ENCODE data around the gene DCAF17. TPM values are rescaled to one million over a fixed set of nuclear protein-coding genes. Genes with fewer than 3 reads are reported as not detected.

The DCAF17 gene
- polyA plus RNA-seq, 2 of the 4 experiments (the other 2 are of a cell fraction) = 11.5 to 26.9 TPM

DNA sequence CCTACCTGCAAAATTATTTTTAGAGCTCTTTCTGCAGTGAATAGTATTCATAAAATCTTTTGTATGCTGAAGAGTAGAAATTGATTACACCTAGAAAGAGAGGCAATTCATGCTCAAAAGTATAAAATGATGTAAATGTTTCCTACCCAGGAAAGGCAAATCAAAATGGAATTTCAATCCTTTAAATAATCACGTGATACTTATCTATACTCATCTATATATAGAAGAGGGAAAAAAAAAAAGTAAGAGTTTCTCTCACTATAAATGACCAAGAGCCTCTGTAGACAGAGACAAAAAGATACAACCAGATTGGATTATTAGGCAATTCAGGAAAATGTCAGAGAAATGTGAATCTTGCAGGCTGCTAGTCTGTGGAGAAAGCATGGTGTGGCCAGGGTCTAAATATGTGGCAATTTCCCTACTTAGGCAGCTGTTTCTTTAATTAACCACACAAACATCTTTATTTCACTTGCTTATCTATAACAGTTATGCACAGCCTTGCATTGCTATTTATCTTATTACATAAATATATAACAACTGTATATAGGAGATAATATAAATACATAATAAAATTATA lies 39.8 kb upstream of the DCAF17 start:
- no peak overlapping the region for H3K27ac ChIP-seq
- no peak for DNase-seq (ENCODE audit: low read depth in 1 of 2, low spot score in 1 of 2)
- ATAC-seq = no peak
- H3K9me3 ChIP-seq = no peaks in the 10 kb centered on the region
- FAIRE-seq = no peak
- WGBS (ENCODE audit: missing lambda C conversion rate) = 85% methylated on average over 1 of the region's 1 CpG
- peaks cover 25% of the 10 kb centered on the region for H3K4me1 ChIP-seq
- CTCF ChIA-PET = interaction anchor here (0.7 to 0.9 kb wide), 2 partner anchors 82 to 243 kb away, joined by 3 to 4 read pairs; no protein-coding TSS in a partner anchor
- no peak for TF ChIP-seq ZC3H11A (IDR thresholded peaks at IDR 0.05)
- no peak for TF ChIP-seq CHD2 (IDR thresholded peaks at IDR 0.05; ENCODE audit: low read length, partially characterized antibody)
- TF ChIP-seq KDM5A (IDR thresholded peaks at IDR 0.05) = no peak
- TF ChIP-seq, protein P1, sequence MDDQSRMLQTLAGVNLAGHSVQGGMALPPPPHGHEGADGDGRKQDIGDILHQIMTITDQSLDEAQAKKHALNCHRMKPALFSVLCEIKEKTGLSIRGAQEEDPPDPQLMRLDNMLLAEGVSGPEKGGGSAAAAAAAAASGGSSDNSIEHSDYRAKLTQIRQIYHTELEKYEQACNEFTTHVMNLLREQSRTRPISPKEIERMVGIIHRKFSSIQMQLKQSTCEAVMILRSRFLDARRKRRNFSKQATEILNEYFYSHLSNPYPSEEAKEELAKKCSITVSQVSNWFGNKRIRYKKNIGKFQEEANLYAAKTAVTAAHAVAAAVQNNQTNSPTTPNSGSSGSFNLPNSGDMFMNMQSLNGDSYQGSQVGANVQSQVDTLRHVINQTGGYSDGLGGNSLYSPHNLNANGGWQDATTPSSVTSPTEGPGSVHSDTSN (IDR thresholded peaks at IDR 0.05) = no peak
- no peak for TF ChIP-seq RFX5 (IDR thresholded peaks at IDR 0.05)
- TF ChIP-seq NPAS2 (CRISPR knock-in tag; IDR thresholded peaks at IDR 0.05; ENCODE audit: borderline replicate concordance) = no peak
- no peak for TF ChIP-seq SREBF2 (IDR thresholded peaks at IDR 0.05)
- TF ChIP-seq HOXB13 (CRISPR knock-in tag; IDR thresholded peaks at IDR 0.05; ENCODE audit: low read depth) = no peak
- no peak for TF ChIP-seq KDM1A (IDR thresholded peaks at IDR 0.05; ENCODE audit: low read depth)
- no peak for TF ChIP-seq BHLHE40 (IDR thresholded peaks at IDR 0.05; ENCODE audit: low read depth, low read length)
- TF ChIP-seq, protein P2, sequence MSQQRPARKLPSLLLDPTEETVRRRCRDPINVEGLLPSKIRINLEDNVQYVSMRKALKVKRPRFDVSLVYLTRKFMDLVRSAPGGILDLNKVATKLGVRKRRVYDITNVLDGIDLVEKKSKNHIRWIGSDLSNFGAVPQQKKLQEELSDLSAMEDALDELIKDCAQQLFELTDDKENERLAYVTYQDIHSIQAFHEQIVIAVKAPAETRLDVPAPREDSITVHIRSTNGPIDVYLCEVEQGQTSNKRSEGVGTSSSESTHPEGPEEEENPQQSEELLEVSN (IDR thresholded peaks at IDR 0.05; ENCODE audit: borderline replicate concordance, low read depth) = no peak
- no peak for TF ChIP-seq MYC (IDR thresholded peaks at IDR 0.05; ENCODE audit: borderline replicate concordance, low read length)
- no peak for TF ChIP-seq NR3C1 (IDR thresholded peaks at IDR 0.05)
- POLR2A ChIA-PET = no interaction called here
- no peak overlapping the region for H3K4me2 ChIP-seq
- no peak overlapping the region for H3K4me3 ChIP-seq

DNA sequence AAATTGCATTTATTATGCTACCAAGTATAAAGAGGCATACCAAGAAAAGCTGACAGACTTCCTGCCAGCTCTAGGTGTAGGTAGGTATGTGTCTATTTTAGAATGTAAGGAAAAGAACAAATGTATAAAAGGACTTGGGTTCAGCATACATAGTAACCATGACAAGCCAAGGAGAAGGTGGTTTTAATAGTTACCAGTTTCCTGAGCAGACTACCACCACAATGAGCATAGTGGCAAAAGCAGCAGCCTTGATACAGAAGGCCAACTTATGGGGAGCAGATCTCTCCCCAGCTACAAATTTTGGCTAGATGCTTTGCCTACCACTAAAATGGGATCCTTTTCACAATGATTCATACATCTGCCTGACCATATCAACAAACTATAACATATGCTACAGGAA lies 34.7 kb upstream of the DCAF17 start:
- H3K4me3 ChIP-seq = no peak overlapping the region
- peaks cover 14% of the 10 kb centered on the region for H3K9me3 ChIP-seq
- TF ChIP-seq BHLHE40 (IDR thresholded peaks at IDR 0.05; ENCODE audit: low read depth, low read length) (no peak), MAZ (IDR thresholded peaks at IDR 0.05; ENCODE audit: borderline replicate concordance, low read depth, low read length) (no peak), HOXB5 (CRISPR knock-in tag; IDR thresholded peaks at IDR 0.05) (no peak), CHD2 (IDR thresholded peaks at IDR 0.05; ENCODE audit: low read length, partially characterized antibody) (no peak), ESRRA (IDR thresholded peaks at IDR 0.05; ENCODE audit: borderline replicate concordance, low read length) (no peak), MAFK (IDR thresholded peaks at IDR 0.05; ENCODE audit: partially characterized antibody) (no peak), EHMT2 (IDR thresholded peaks at IDR 0.05; ENCODE audit: low read depth) (no peak), HOXA7 (CRISPR knock-in tag; IDR thresholded peaks at IDR 0.05) (no peak), HOXB13 (CRISPR knock-in tag; IDR thresholded peaks at IDR 0.05; ENCODE audit: low read depth) (no peak), JUN (IDR thresholded peaks at IDR 0.05) (no peak), CBX8 (IDR thresholded peaks at IDR 0.05) (no peak), CEBPB (IDR thresholded peaks at IDR 0.05) (no peak), RAD21 (conservative IDR thresholded peaks at IDR 0.05 in 1 of 2, IDR thresholded peaks at IDR 0.05 in 1 of 2) (no peak), EP300 (IDR thresholded peaks at IDR 0.05) (no peak)
- TF ChIP-seq, protein P3, sequence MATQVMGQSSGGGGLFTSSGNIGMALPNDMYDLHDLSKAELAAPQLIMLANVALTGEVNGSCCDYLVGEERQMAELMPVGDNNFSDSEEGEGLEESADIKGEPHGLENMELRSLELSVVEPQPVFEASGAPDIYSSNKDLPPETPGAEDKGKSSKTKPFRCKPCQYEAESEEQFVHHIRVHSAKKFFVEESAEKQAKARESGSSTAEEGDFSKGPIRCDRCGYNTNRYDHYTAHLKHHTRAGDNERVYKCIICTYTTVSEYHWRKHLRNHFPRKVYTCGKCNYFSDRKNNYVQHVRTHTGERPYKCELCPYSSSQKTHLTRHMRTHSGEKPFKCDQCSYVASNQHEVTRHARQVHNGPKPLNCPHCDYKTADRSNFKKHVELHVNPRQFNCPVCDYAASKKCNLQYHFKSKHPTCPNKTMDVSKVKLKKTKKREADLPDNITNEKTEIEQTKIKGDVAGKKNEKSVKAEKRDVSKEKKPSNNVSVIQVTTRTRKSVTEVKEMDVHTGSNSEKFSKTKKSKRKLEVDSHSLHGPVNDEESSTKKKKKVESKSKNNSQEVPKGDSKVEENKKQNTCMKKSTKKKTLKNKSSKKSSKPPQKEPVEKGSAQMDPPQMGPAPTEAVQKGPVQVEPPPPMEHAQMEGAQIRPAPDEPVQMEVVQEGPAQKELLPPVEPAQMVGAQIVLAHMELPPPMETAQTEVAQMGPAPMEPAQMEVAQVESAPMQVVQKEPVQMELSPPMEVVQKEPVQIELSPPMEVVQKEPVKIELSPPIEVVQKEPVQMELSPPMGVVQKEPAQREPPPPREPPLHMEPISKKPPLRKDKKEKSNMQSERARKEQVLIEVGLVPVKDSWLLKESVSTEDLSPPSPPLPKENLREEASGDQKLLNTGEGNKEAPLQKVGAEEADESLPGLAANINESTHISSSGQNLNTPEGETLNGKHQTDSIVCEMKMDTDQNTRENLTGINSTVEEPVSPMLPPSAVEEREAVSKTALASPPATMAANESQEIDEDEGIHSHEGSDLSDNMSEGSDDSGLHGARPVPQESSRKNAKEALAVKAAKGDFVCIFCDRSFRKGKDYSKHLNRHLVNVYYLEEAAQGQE (IDR thresholded peaks at IDR 0.05) = no peak
- TF ChIP-seq, protein P4, sequence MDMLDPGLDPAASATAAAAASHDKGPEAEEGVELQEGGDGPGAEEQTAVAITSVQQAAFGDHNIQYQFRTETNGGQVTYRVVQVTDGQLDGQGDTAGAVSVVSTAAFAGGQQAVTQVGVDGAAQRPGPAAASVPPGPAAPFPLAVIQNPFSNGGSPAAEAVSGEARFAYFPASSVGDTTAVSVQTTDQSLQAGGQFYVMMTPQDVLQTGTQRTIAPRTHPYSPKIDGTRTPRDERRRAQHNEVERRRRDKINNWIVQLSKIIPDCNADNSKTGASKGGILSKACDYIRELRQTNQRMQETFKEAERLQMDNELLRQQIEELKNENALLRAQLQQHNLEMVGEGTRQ (IDR thresholded peaks at IDR 0.05) = no peak
- TF ChIP-seq, protein P5, sequence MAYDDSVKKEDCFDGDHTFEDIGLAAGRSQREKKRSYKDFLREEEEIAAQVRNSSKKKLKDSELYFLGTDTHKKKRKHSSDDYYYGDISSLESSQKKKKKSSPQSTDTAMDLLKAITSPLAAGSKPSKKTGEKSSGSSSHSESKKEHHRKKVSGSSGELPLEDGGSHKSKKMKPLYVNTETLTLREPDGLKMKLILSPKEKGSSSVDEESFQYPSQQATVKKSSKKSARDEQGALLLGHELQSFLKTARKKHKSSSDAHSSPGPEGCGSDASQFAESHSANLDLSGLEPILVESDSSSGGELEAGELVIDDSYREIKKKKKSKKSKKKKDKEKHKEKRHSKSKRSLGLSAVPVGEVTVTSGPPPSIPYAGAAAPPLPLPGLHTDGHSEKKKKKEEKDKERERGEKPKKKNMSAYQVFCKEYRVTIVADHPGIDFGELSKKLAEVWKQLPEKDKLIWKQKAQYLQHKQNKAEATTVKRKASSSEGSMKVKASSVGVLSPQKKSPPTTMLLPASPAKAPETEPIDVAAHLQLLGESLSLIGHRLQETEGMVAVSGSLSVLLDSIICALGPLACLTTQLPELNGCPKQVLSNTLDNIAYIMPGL (CRISPR knock-in tag; IDR thresholded peaks at IDR 0.05; ENCODE audit: borderline replicate concordance) = no peak
- TF ChIP-seq, protein P6, sequence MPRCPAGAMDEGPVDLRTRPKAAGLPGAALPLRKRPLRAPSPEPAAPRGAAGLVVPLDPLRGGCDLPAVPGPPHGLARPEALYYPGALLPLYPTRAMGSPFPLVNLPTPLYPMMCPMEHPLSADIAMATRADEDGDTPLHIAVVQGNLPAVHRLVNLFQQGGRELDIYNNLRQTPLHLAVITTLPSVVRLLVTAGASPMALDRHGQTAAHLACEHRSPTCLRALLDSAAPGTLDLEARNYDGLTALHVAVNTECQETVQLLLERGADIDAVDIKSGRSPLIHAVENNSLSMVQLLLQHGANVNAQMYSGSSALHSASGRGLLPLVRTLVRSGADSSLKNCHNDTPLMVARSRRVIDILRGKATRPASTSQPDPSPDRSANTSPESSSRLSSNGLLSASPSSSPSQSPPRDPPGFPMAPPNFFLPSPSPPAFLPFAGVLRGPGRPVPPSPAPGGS (IDR thresholded peaks at IDR 0.05) = no peak
- H3K4me2 ChIP-seq = no peak overlapping the region
- H3K4me1 ChIP-seq = peaks cover 3% of the 10 kb centered on the region; the same call in 1 of the 3 replicates
- ATAC-seq (no peak), DNase-seq (ENCODE audit: low read depth in 1 of 2, low spot score in 1 of 2) (no peak), FAIRE-seq (no peak)
- POLR2A ChIA-PET = no interaction called here
- no peak overlapping the region for H3K27ac ChIP-seq
- CTCF ChIA-PET = interaction anchor here (1.4 kb wide), 1 partner anchor 17 kb away, joined by 3 read pairs; no protein-coding TSS in a partner anchor

Data from A549 (cell line).